H1 (cell line): Measurements from ENCODE around the gene HOMER2. TPM values are rescaled to one million over a fixed set of nuclear protein-coding genes. Genes with fewer than 3 reads are reported as not detected.

Experiments used
- CTCF ChIA-PET: fragments of 300-600 bp; sonication (Branson Sonifier 250); formaldehyde crosslinking; loops from one replicate; lab custom pipeline; 2021; ENCODE audit not compliant: partially characterized antibody; lab: Charles Lee
- POLR2A ChIA-PET: fragments of 300-600 bp; sonication (Branson Sonifier 250); formaldehyde crosslinking; loops from one replicate; lab custom pipeline; 2021; ENCODE audit warnings: inconsistent platforms; ENCODE audit not compliant: partially characterized antibody; lab: Charles Lee
- DNase-seq, 2 experiments: peaks; one replicate each; pipeline versions ENCODE4 v3.0.0 to v3.0.0-alpha.2; 2010 to 2022; ENCODE audit warnings: low spot score in 2 of 2, low read depth in 1 of 2, mixed read lengths in 1 of 2
- FAIRE-seq: peaks from 2 replicates; lab custom pipeline; 2011; peaks lifted over from hg19 to GRCh38; lab: Jason Lieb, UNC
- H2AFZ ChIP-seq: 2 replicates; pipeline ENCODE4 v1.8.1; 2012; ENCODE audit warnings: low read length, inconsistent platforms
- H2AK5ac ChIP-seq: 2 replicates; pipeline ENCODE4 v1.6.1; 2013; ENCODE audit warnings: low read depth, low read length
- H2BK120ac ChIP-seq: replicated peaks from 2 replicates; pipeline ENCODE3; 2013; ENCODE audit warnings: low read depth, low read length, inconsistent platforms
- H2BK12ac ChIP-seq: 2 replicates; pipeline ENCODE4 v1.6.1; 2013; ENCODE audit warnings: low read depth, low read length
- H2BK15ac ChIP-seq: 2 replicates; pipeline ENCODE4 v1.6.1; 2013; ENCODE audit warnings: low read length
- H2BK20ac ChIP-seq: 2 replicates; pipeline ENCODE4 v1.6.1; 2013; ENCODE audit warnings: low read length
- H2BK5ac ChIP-seq: 2 replicates; pipeline ENCODE4 v1.6.1; 2013; ENCODE audit warnings: low read depth, low read length
- H3K14ac ChIP-seq: 2 replicates; pipeline ENCODE4 v1.6.1; 2013; ENCODE audit warnings: inconsistent platforms; ENCODE audit not compliant: insufficient read length
- H3K18ac ChIP-seq: 2 replicates; pipeline ENCODE4 v1.6.1; 2013; ENCODE audit warnings: low read length; ENCODE audit errors: extremely low read depth
- H3K23ac ChIP-seq: 2 replicates; pipeline ENCODE4 v1.6.1; 2013; ENCODE audit warnings: inconsistent platforms; ENCODE audit not compliant: insufficient read length
- H3K23me2 ChIP-seq: 2 replicates; pipeline ENCODE4 v1.6.1; 2013; ENCODE audit warnings: low read depth, low read length
- H3K27ac ChIP-seq: 2 replicates; pipeline ENCODE4 v1.6.1; 2011; ENCODE audit warnings: low read depth, low read length, inconsistent platforms
- H3K27me3 ChIP-seq, 4 experiments: replicated peaks in 1 of 4; 1 replicate in 1 of 4; 2 replicates in 3 of 4; pipeline versions ENCODE4 v1.6.1 to v1.8.1; 2011 to 2013; ENCODE audit warnings: low read length in 3 of 4, mild to moderate bottlenecking in 3 of 4, inconsistent platforms in 2 of 4, mixed read lengths in 2 of 4, moderate library complexity in 1 of 4; ENCODE audit not compliant: control insufficient read depth in 3 of 4, insufficient read depth in 3 of 4; ENCODE audit errors: extremely low read depth in 1 of 4
- H3K36me3 ChIP-seq, 4 experiments: 2 replicates each; pipeline versions ENCODE4 v1.6.1 to v1.8.1; 2011 to 2013; ENCODE audit warnings: mild to moderate bottlenecking in 4 of 4, low read length in 3 of 4, moderate library complexity in 2 of 4, control low read depth in 1 of 4, inconsistent platforms in 1 of 4; ENCODE audit not compliant: insufficient read depth in 4 of 4, control insufficient read depth in 2 of 4
- H3K4ac ChIP-seq: replicated peaks from 2 replicates; pipeline ENCODE3; 2013; ENCODE audit warnings: low read length, low read depth, mixed read lengths, inconsistent platforms; ENCODE audit not compliant: insufficient read length
- H3K4me1 ChIP-seq, 4 experiments: replicated peaks in 1 of 4; 1 replicate in 1 of 4; 2 replicates in 3 of 4; pipeline versions ENCODE4 v1.6.1 to v1.8.1; 2011 to 2013; ENCODE audit warnings: low read length in 3 of 4, inconsistent platforms in 2 of 4, mixed read lengths in 1 of 4; ENCODE audit not compliant: insufficient read depth in 4 of 4, control insufficient read depth in 3 of 4
- H3K4me2 ChIP-seq, 2 experiments: 2 replicates each; pipeline versions ENCODE4 v1.6.1 to v1.8.1; 2011 to 2013; ENCODE audit warnings: low read depth in 2 of 2, low read length in 2 of 2, control low read depth in 1 of 2, inconsistent platforms in 1 of 2, mild to moderate bottlenecking in 1 of 2; ENCODE audit not compliant: insufficient read depth in 1 of 2
- H3K4me3 ChIP-seq, 4 experiments: fragments of 200-600, 300-600 bp in 1 of 4; sonication (generic), shearing (Covaris generic), sonication (Bioruptor Twin) in 1 of 4; 2 replicates each; pipeline versions ENCODE4 v1.5.1 to v1.8.1; 2011 to 2016; ENCODE audit warnings: low read length in 4 of 4, low read depth in 3 of 4, control low read depth in 2 of 4, inconsistent platforms in 2 of 4, mild to moderate bottlenecking in 2 of 4, mixed read lengths in 1 of 4, moderate library complexity in 1 of 4; ENCODE audit not compliant: insufficient read depth in 2 of 4; ENCODE audit errors: extremely low read depth in 1 of 4
- H3K56ac ChIP-seq: replicated peaks from 2 replicates; pipeline ENCODE3; 2013; ENCODE audit warnings: low read depth, mild to moderate bottlenecking, mixed read lengths, low read length, inconsistent platforms; ENCODE audit not compliant: insufficient read length
- H3K79me1 ChIP-seq: 2 replicates; pipeline ENCODE4 v1.6.1; 2013; ENCODE audit warnings: low read depth, low read length, control low read depth
- H3K79me2 ChIP-seq, 2 experiments: 2 replicates each; pipeline versions ENCODE4 v1.6.1 to v1.8.1; 2012 to 2013; ENCODE audit warnings: low read length in 2 of 2, mild to moderate bottlenecking in 2 of 2, inconsistent platforms in 1 of 2; ENCODE audit not compliant: insufficient read depth in 2 of 2, control insufficient read depth in 1 of 2
- H3K9ac ChIP-seq, 4 experiments: replicated peaks in 1 of 4; 1 replicate in 1 of 4; 2 replicates in 3 of 4; pipeline versions ENCODE4 v1.6.1 to v1.8.1; 2011 to 2013; ENCODE audit warnings: low read depth in 3 of 4, low read length in 3 of 4, control low read depth in 2 of 4, mild to moderate bottlenecking in 2 of 4, moderate library complexity in 2 of 4, inconsistent platforms in 1 of 4; ENCODE audit errors: extremely low read depth in 1 of 4
- H3K9me3 ChIP-seq, 2 experiments: 2 replicates each; pipeline versions ENCODE4 v1.6.1 to v1.8.1; 2012 to 2013; ENCODE audit warnings: mild to moderate bottlenecking in 2 of 2, moderate library complexity in 2 of 2, control low read depth in 1 of 2, inconsistent platforms in 1 of 2, low read depth in 1 of 2, low read length in 1 of 2, mixed read lengths in 1 of 2; ENCODE audit not compliant: insufficient read depth in 2 of 2
- H4K20me1 ChIP-seq, 2 experiments: replicated peaks in 1 of 2; 2 replicates each; pipeline versions ENCODE3 to v1.8.1; 2011 to 2013; ENCODE audit warnings: inconsistent platforms in 2 of 2, low read length in 2 of 2, mild to moderate bottlenecking in 1 of 2; ENCODE audit not compliant: insufficient read depth in 2 of 2, control insufficient read depth in 1 of 2
- H4K5ac ChIP-seq: 2 replicates; pipeline ENCODE4 v1.6.1; 2013; ENCODE audit warnings: low read length, low read depth, mixed read lengths, inconsistent platforms; ENCODE audit not compliant: insufficient read length
- H4K8ac ChIP-seq: 2 replicates; pipeline ENCODE4 v1.8.0; 2013; ENCODE audit warnings: mild to moderate bottlenecking, moderate library complexity, low read length, inconsistent platforms; ENCODE audit not compliant: insufficient read depth; ENCODE audit errors: extremely low read depth
- H4K91ac ChIP-seq: replicated peaks from 2 replicates; pipeline ENCODE3; 2013; ENCODE audit warnings: low read length, mixed read lengths, inconsistent platforms; ENCODE audit not compliant: insufficient read length
- BCL11A ChIP-seq, 2 experiments: IDR thresholded peaks; one replicate each; pipeline ENCODE4 v1.6.1; 2011; ENCODE audit warnings: low read depth in 2 of 2, low read length in 2 of 2, mild to moderate bottlenecking in 2 of 2
- CTCF ChIP-seq, 3 experiments: IDR thresholded peaks; 1 replicate in 2 of 3; 2 replicates in 1 of 3; pipeline versions ENCODE4 v1.5.1 to v1.6.1; 2011; ENCODE audit warnings: low read length in 3 of 3, mild to moderate bottlenecking in 3 of 3, inconsistent platforms in 2 of 3, low read depth in 1 of 3, moderate library complexity in 1 of 3; ENCODE audit not compliant: insufficient read depth in 1 of 3; ENCODE audit errors: control extremely low read depth in 1 of 3
- HDAC6 ChIP-seq: IDR thresholded peaks from one replicate; pipeline ENCODE4 v1.7.1; 2012; ENCODE audit warnings: low read depth, mild to moderate bottlenecking, inconsistent platforms, low read length, moderate library complexity
- RFX5 ChIP-seq: IDR thresholded peaks from 2 replicates; pipeline ENCODE4 v1.6.1; 2011; ENCODE audit warnings: low read depth, low read length, improper control_type of control experiment, borderline replicate concordance
- RNF2 ChIP-seq: fragments of 200-900, 300-1000 bp; sonication (generic); IDR thresholded peaks from 2 replicates; pipeline ENCODE4 v1.7.1; 2016; ENCODE audit warnings: borderline replicate concordance, low read depth, mild to moderate bottlenecking, antibody characterized with exemption, low read length; ENCODE audit not compliant: poor library complexity, severe bottlenecking; ENCODE audit errors: missing control alignments
- SP4 ChIP-seq: IDR thresholded peaks from 2 replicates; pipeline ENCODE4 v1.6.1; 2012; ENCODE audit warnings: low read length, inconsistent platforms
- SUZ12 ChIP-seq: fragments of 200-600 bp; sonication (generic); IDR thresholded peaks from 2 replicates; pipeline ENCODE4 v1.6.1; 2012; ENCODE audit warnings: mild to moderate bottlenecking, inconsistent platforms, low read length, moderate library complexity, mixed read lengths
- WGBS, 2 experiments: shearing (Covaris generic) in 1 of 2; methylation state at CpG; one replicate each; pipeline versions ENCODE4 v1.1.6 to v1.1.7; 2013 to 2015; ENCODE audit warnings: low lambda C conversion rate in 2 of 2, mixed read lengths in 2 of 2, inconsistent platforms in 1 of 2, low coverage in 1 of 2, missing lambda C conversion rate in 1 of 2; ENCODE audit not compliant: insufficient replicate concordance in 2 of 2, insufficient coverage in 1 of 2, insufficient read length in 1 of 2; ENCODE audit errors: extremely low coverage in 1 of 2, missing lambda C conversion rate in 1 of 2; 5-methylcytosine and 5-hydroxymethylcytosine counted together
- polyA plus RNA-seq, 7 experiments: library from polyadenylated mRNA; depleted of rRNA in 3 of 7; stranded (reverse) in 5 of 7; unstranded in 2 of 7; fragments of >200 nt in 5 of 7; fragments of 200-250 nt in 2 of 7; gene quantifications; 1 replicate in 5 of 7; 2 replicates in 1 of 7; 4 replicates in 1 of 7; pipeline versions ENCODE4 v1.2.1 to v1.2.3, GENCODE V29; 2011 to 2013; ENCODE audit warnings: missing spikeins in 2 of 7, mixed read lengths in 2 of 7
- total RNA-seq: library from RNA; stranded (reverse); fragmentation: NEBNext Ultra II Directional; extraction: Animal tissue kit (Norgen Biotek cat#: 25700); gene quantifications from 2 replicates; pipeline ENCODE4 v1.2.1, GENCODE V29; 2021

HOMER2 gene
- total and polyA plus RNA-seq, 2 of the 8 experiments (the other 6 are each of a cell fraction or from before 2014, with no cell fraction given) = 12.5 to 27.6 TPM

GRCh38 chr15:82995938-82996337, 43.4 kb upstream of the HOMER2 start:
- H3K27ac ChIP-seq = no peak overlapping the region
- H3K23ac ChIP-seq = no peak overlapping the region
- ChIA-PET POLR2A (interaction anchor here (0.7 to 1.9 kb wide), 4 partner anchors 10 to 101 kb away, joined by 3 to 9 read pairs (median 4); partner anchors contain the start of gene RAMAC), CTCF (interaction anchor here (0.6 to 1.1 kb wide), 5 partner anchors 11 to 937 kb away, joined by 3 to 4 read pairs (median 3); no protein-coding TSS in a partner anchor)
- H4K20me1 ChIP-seq = no peaks in the 10 kb centered on the region
- H3K23me2 ChIP-seq = no peaks in the 10 kb centered on the region
- no peak overlapping the region for H3K14ac ChIP-seq
- H4K8ac ChIP-seq = no peak overlapping the region
- no peak overlapping the region for H3K4ac ChIP-seq
- H2BK15ac ChIP-seq = no peak overlapping the region
- peaks cover 0 to 3% of the 10 kb centered on the region in 2 experiments; a peak in 1 of 4 replicates for H3K9me3 ChIP-seq
- no peak for FAIRE-seq
- no peak overlapping the region for H3K56ac ChIP-seq
- H3K79me2 ChIP-seq = no peaks in the 10 kb centered on the region
- H2AFZ ChIP-seq = no peak overlapping the region
- H3K4me3 ChIP-seq = no peak overlapping the region
- H2BK20ac ChIP-seq = no peak overlapping the region
- no peaks in the 10 kb centered on the region for H3K79me1 ChIP-seq
- no peak overlapping the region for H4K5ac ChIP-seq
- no peak overlapping the region for H3K18ac ChIP-seq
- H3K9ac ChIP-seq = no peak overlapping the region
- H2BK5ac ChIP-seq = no peak overlapping the region
- H2BK12ac ChIP-seq = no peak overlapping the region
- DNase-seq = no peak
- no peak overlapping the region for H2BK120ac ChIP-seq
- peaks cover 0 to 2% (median 0%) of the 10 kb centered on the region in 4 experiments; a peak in 2 of 8 replicates for H3K36me3 ChIP-seq
- no peak overlapping the region for H2AK5ac ChIP-seq
- peaks cover 0 to 2% (median 0%) of the 10 kb centered on the region in 4 experiments; a peak in 1 of 7 replicates for H3K4me1 ChIP-seq
- no peaks in the 10 kb centered on the region for H3K27me3 ChIP-seq
- H4K91ac ChIP-seq = no peak overlapping the region
- WGBS, 2 experiments = 87% methylated on average over 3 of the region's 3 CpGs; no CpG with 5 or more reads in 1 of the 2 experiments
- H3K4me2 ChIP-seq = no peak overlapping the region
- no peak for TF ChIP-seq HDAC6
- no peak for TF ChIP-seq RNF2
- TF ChIP-seq SUZ12 = no peak
- no peak for TF ChIP-seq CTCF (IDR thresholded peaks at IDR 0.05; ENCODE audit: control extremely low read depth in 1 of 3, insufficient read depth in 1 of 3, low read depth in 1 of 3, low read length in 3 of 3)
- TF ChIP-seq BCL11A (IDR thresholded peaks at IDR 0.05; ENCODE audit: low read depth in 2 of 2, low read length in 2 of 2) = no peak
- TF ChIP-seq RFX5 = no peak
- no peak for TF ChIP-seq SP4
